ENCODE results near the gene HIBCH.
"Not testable (repeated sequence)": the region's sequence is repeated elsewhere in the genome, so short reads cannot be mapped to it uniquely, and the experiment has no call there.

The HIBCH gene

GRCh38 chr2:190340369-190340768 is 20.7 kb upstream of the HIBCH start:
- peaks cover 10 to 15% of the 10 kb centered on the region in 2 donors for H3K4me1 ChIP-seq (ENCODE audit: control insufficient read depth in 1 of 2, insufficient read depth in 2 of 2, low read length in 2 of 2)
- H3K27me3 ChIP-seq (ENCODE audit: low read depth, low read length), result no peaks in the 10 kb centered on the region
- no peaks in the 10 kb centered on the region for H3K9me3 ChIP-seq (ENCODE audit: control insufficient read depth in 1 of 2, low read length in 2 of 2)
- H3K4me3 ChIP-seq (ENCODE audit: low read depth in 1 of 2, low read length in 2 of 2), result no peak overlapping the region
- H3K36me3 ChIP-seq (ENCODE audit: control insufficient read depth in 1 of 2, insufficient read depth in 2 of 2, low read length in 2 of 2), result no peaks in the 10 kb centered on the region
- H3K27ac ChIP-seq (ENCODE audit: low read length), result no peak overlapping the region

- H3K27ac ChIP-seq (ENCODE audit: low read length), result no peak overlapping the region
- H3K36me3 ChIP-seq (ENCODE audit: control insufficient read depth in 1 of 2, insufficient read depth in 2 of 2, low read length in 2 of 2), result no peaks in the 10 kb centered on the region
- no peaks in the 10 kb centered on the region for H3K27me3 ChIP-seq (ENCODE audit: low read depth, low read length)
- H3K9me3 ChIP-seq (ENCODE audit: control insufficient read depth in 1 of 2, low read length in 2 of 2), result no peaks in the 10 kb centered on the region
- H3K4me3 ChIP-seq (ENCODE audit: low read depth in 1 of 2, low read length in 2 of 2), result no peak overlapping the region
- H3K4me1 ChIP-seq (ENCODE audit: control insufficient read depth in 1 of 2, insufficient read depth in 2 of 2, low read length in 2 of 2), result peaks cover 3 to 6% of the 10 kb centered on the region in 2 donors
Measured at GRCh38 chr2:190339394-190339793, 19.8 kb upstream of the HIBCH start.

GRCh38 chr2:190338453-190338852 is 18.8 kb upstream of the HIBCH start:
- Histone ChIP-seq H3K27me3 (ENCODE audit: low read depth, low read length) (no peaks in the 10 kb centered on the region), H3K9me3 (ENCODE audit: control insufficient read depth in 1 of 2, low read length in 2 of 2) (no peaks in the 10 kb centered on the region), H3K4me3 (ENCODE audit: low read depth in 1 of 2, low read length in 2 of 2) (no peak overlapping the region), H3K36me3 (ENCODE audit: control insufficient read depth in 1 of 2, insufficient read depth in 2 of 2, low read length in 2 of 2) (no peaks in the 10 kb centered on the region), H3K27ac (ENCODE audit: low read length) (no peak overlapping the region), H3K4me1 (ENCODE audit: control insufficient read depth in 1 of 2, insufficient read depth in 2 of 2, low read length in 2 of 2) (peaks cover 3 to 4% of the 10 kb centered on the region in 2 donors)

GRCh38 chr2:190336420-190336819 is 16.8 kb upstream of the HIBCH start:
- H3K4me3 ChIP-seq (ENCODE audit: low read depth in 1 of 2, low read length in 2 of 2), result no peak overlapping the region
- no peaks in the 10 kb centered on the region for H3K36me3 ChIP-seq (ENCODE audit: control insufficient read depth in 1 of 2, insufficient read depth in 2 of 2, low read length in 2 of 2)
- no peaks in the 10 kb centered on the region for H3K27me3 ChIP-seq (ENCODE audit: low read depth, low read length)
- no peak overlapping the region for H3K27ac ChIP-seq (ENCODE audit: low read length)
- no peaks in the 10 kb centered on the region for H3K4me1 ChIP-seq (ENCODE audit: control insufficient read depth in 1 of 2, insufficient read depth in 2 of 2, low read length in 2 of 2)
- no peaks in the 10 kb centered on the region for H3K9me3 ChIP-seq (ENCODE audit: control insufficient read depth in 1 of 2, low read length in 2 of 2)

GRCh38 chr2:190335584-190335983 is 16.0 kb upstream of the HIBCH start:
- H3K36me3 ChIP-seq (ENCODE audit: control insufficient read depth in 1 of 2, insufficient read depth in 2 of 2, low read length in 2 of 2); H3K9me3 ChIP-seq (ENCODE audit: control insufficient read depth in 1 of 2, low read length in 2 of 2); H3K4me1 ChIP-seq (ENCODE audit: control insufficient read depth in 1 of 2, insufficient read depth in 2 of 2, low read length in 2 of 2); H3K27me3 ChIP-seq (ENCODE audit: low read depth, low read length); H3K27ac ChIP-seq (ENCODE audit: low read length); H3K4me3 ChIP-seq (ENCODE audit: low read depth in 1 of 2, low read length in 2 of 2): not testable (repeated sequence)

- peak overlapping the region; percentile 15 for H3K27ac ChIP-seq (ENCODE audit: low read length)
Measured at GRCh38 chr2:190335225-190335559, 15.6 kb upstream of the HIBCH start.

GRCh38 chr2:190334479-190335224 is 15.0 kb upstream of the HIBCH start:
- Histone ChIP-seq H3K36me3 (ENCODE audit: control insufficient read depth in 1 of 2, insufficient read depth in 2 of 2, low read length in 2 of 2) (no peaks in the 10 kb centered on the region), H3K4me1 (ENCODE audit: control insufficient read depth in 1 of 2, insufficient read depth in 2 of 2, low read length in 2 of 2) (no peaks in the 10 kb centered on the region), H3K9me3 (ENCODE audit: control insufficient read depth in 1 of 2, low read length in 2 of 2) (no peaks in the 10 kb centered on the region), H3K4me3 (ENCODE audit: low read depth in 1 of 2, low read length in 2 of 2) (peak overlapping the region in 1 of 2 donors; percentile 22), H3K27me3 (ENCODE audit: low read depth, low read length) (no peaks in the 10 kb centered on the region), H3K27ac (ENCODE audit: low read length) (peak overlapping the region; percentile 53)

More at GRCh38 chr2:190335225-190335559, 15.6 kb upstream of the HIBCH start:
- Histone ChIP-seq H3K36me3 (ENCODE audit: control insufficient read depth in 1 of 2, insufficient read depth in 2 of 2, low read length in 2 of 2) (no peaks in the 10 kb centered on the region), H3K4me3 (ENCODE audit: low read depth in 1 of 2, low read length in 2 of 2) (peak overlapping the region in 1 of 2 donors; percentile 22), H3K9me3 (ENCODE audit: control insufficient read depth in 1 of 2, low read length in 2 of 2) (no peaks in the 10 kb centered on the region), H3K27me3 (ENCODE audit: low read depth, low read length) (no peaks in the 10 kb centered on the region), H3K4me1 (ENCODE audit: control insufficient read depth in 1 of 2, insufficient read depth in 2 of 2, low read length in 2 of 2) (no peaks in the 10 kb centered on the region)

GRCh38 chr2:190333928-190334327 is 14.3 kb upstream of the HIBCH start:
- H3K27ac ChIP-seq (ENCODE audit: low read length), result peak overlapping the region; percentile 53
- H3K4me1 ChIP-seq (ENCODE audit: control insufficient read depth in 1 of 2, insufficient read depth in 2 of 2, low read length in 2 of 2), result no peaks in the 10 kb centered on the region
- no peaks in the 10 kb centered on the region for H3K27me3 ChIP-seq (ENCODE audit: low read depth, low read length)
- peak overlapping the region in 1 of 2 donors; percentile 1 for H3K4me3 ChIP-seq (ENCODE audit: low read depth in 1 of 2, low read length in 2 of 2)
- H3K36me3 ChIP-seq (ENCODE audit: control insufficient read depth in 1 of 2, insufficient read depth in 2 of 2, low read length in 2 of 2), result no peaks in the 10 kb centered on the region
- no peaks in the 10 kb centered on the region for H3K9me3 ChIP-seq (ENCODE audit: control insufficient read depth in 1 of 2, low read length in 2 of 2)

- Histone ChIP-seq H3K36me3 (ENCODE audit: control insufficient read depth in 1 of 2, insufficient read depth in 2 of 2, low read length in 2 of 2) (no peaks in the 10 kb centered on the region), H3K9me3 (ENCODE audit: control insufficient read depth in 1 of 2, low read length in 2 of 2) (no peaks in the 10 kb centered on the region), H3K27me3 (ENCODE audit: low read depth, low read length) (no peaks in the 10 kb centered on the region), H3K4me3 (ENCODE audit: low read depth in 1 of 2, low read length in 2 of 2) (no peak overlapping the region), H3K27ac (ENCODE audit: low read length) (no peak overlapping the region), H3K4me1 (ENCODE audit: control insufficient read depth in 1 of 2, insufficient read depth in 2 of 2, low read length in 2 of 2) (no peaks in the 10 kb centered on the region)
Measured at GRCh38 chr2:190333395-190333794, 13.8 kb upstream of the HIBCH start.

- Histone ChIP-seq H3K4me3 (ENCODE audit: low read depth in 1 of 2, low read length in 2 of 2) (no peak overlapping the region), H3K4me1 (ENCODE audit: control insufficient read depth in 1 of 2, insufficient read depth in 2 of 2, low read length in 2 of 2) (no peaks in the 10 kb centered on the region), H3K9me3 (ENCODE audit: control insufficient read depth in 1 of 2, low read length in 2 of 2) (no peaks in the 10 kb centered on the region), H3K27ac (ENCODE audit: low read length) (no peak overlapping the region), H3K27me3 (ENCODE audit: low read depth, low read length) (no peaks in the 10 kb centered on the region), H3K36me3 (ENCODE audit: control insufficient read depth in 1 of 2, insufficient read depth in 2 of 2, low read length in 2 of 2) (no peaks in the 10 kb centered on the region)
Measured at GRCh38 chr2:190328573-190329147, 9.0 kb upstream of the HIBCH start.

GRCh38 chr2:190327867-190328572 is 8.4 kb upstream of the HIBCH start:
- Histone ChIP-seq H3K27me3 (ENCODE audit: low read depth, low read length) (no peaks in the 10 kb centered on the region), H3K27ac (ENCODE audit: low read length) (no peak overlapping the region), H3K36me3 (ENCODE audit: control insufficient read depth in 1 of 2, insufficient read depth in 2 of 2, low read length in 2 of 2) (no peaks in the 10 kb centered on the region), H3K4me1 (ENCODE audit: control insufficient read depth in 1 of 2, insufficient read depth in 2 of 2, low read length in 2 of 2) (no peaks in the 10 kb centered on the region), H3K9me3 (ENCODE audit: control insufficient read depth in 1 of 2, low read length in 2 of 2) (no peaks in the 10 kb centered on the region), H3K4me3 (ENCODE audit: low read depth in 1 of 2, low read length in 2 of 2) (no peak overlapping the region)

All from muscle layer of duodenum (tissue), 2 donors.